HG02943 (cell line): ENCODE results near the gene CLSTN2.

ENCODE experiments used
- ATAC-seq: cut with Tn5 transposase; IDR thresholded peaks from one replicate; pipeline ENCODE4 v1.9.1; 2021; ENCODE audit warnings: mild to moderate bottlenecking, low read depth, moderate library complexity; ENCODE audit not compliant: unreplicated experiment

CLSTN2 gene

GRCh38 chr3:139994891-139995290 is 59.9 kb downstream of the CLSTN2 start:
- no peak for ATAC-seq

DNA sequence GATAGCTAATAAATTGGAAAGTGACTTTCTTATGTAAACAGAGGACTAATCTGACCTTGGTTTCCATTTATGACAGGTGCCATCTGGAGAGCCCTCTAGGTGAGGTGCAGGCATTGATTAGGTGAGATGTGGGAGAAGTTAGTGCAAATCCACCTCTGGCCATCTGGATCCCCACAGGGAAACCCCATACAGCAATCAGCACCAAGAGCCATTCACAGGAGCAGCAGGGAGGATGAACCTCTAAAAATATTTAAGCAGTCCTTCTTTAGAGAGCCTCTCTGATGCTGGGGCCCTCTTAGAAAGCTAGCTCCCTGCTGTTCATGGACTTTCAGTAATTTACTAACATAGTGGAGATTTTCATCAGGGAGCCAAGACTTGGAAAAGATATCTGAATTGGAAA is 69.3 kb downstream of the CLSTN2 start:
- no peak for ATAC-seq

DNA sequence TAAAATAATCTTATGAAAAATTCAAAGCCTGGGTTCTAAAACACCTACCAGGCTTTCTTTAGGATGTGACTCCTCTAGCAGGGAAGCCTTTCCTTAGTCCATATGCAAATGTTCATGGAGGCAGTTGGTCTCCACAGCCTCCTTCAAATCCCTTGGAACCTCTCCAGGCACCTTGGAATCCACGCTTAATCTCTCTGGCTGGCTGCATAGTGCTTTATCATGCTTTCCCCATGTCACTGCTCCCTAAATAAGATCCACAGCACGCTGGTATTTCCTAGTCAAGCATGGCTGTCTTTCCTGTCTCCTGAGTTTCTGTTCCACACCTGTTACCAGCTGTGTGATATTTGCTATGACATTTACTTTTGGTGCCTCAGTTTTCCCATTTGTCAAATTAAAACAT is 71.3 kb downstream of the CLSTN2 start:
- no peak for ATAC-seq

GRCh38 chr3:140007081-140007480 is 72.1 kb downstream of the CLSTN2 start:
- no peak for ATAC-seq

- no peak for ATAC-seq
Measured at GRCh38 chr3:140007911-140008869, 73.2 kb downstream of the CLSTN2 start.

DNA sequence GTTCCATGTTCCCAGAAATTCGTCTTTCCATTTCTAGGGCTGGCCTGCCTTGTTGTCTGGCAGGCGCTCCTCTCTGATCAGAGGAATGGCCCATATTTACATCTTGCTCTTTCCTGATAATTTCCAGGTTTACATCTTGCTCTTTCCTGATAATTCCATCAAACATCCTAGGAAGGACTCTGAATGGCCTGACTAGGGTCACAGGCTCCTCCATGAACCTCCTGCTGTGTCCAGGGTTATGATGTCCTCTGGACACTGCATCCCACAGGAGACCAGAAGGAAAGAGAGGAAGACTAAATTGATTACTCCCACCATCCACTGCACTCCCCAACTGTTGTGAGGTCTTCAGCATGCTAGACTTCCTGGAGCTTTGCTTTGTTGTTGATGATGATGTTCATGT is 75.4 kb downstream of the CLSTN2 start:
- ATAC-seq: no peak

DNA sequence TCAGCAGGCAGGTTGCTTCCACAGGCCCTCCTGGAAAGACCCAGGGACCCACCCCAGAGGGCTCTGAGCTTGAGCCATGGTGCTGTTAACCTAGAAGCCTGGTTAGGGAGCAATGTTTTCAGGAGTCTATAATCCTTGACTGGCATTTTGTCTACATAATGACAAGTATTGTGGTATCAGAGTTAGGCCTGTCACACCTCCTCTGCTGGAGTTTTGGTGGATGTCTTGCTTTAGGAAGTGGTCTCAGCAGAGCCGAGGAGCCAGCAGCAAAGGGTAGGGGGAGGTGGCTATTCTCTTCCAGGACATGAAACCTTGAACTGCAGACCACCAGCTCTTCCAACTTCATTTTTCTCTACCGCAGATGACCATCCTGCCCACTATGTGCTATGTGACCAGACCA is 76.1 kb downstream of the CLSTN2 start:
- no peak for ATAC-seq

GRCh38 chr3:140011611-140012277 is 76.8 kb downstream of the CLSTN2 start:
- no peak for ATAC-seq

- no peak for ATAC-seq
Measured at GRCh38 chr3:140013220-140013619, 78.2 kb downstream of the CLSTN2 start.

- no peak for ATAC-seq
Measured at GRCh38 chr3:140014831-140015495, 80.0 kb downstream of the CLSTN2 start.

GRCh38 chr3:140015741-140016140 is 80.8 kb downstream of the CLSTN2 start:
- ATAC-seq: no peak

DNA sequence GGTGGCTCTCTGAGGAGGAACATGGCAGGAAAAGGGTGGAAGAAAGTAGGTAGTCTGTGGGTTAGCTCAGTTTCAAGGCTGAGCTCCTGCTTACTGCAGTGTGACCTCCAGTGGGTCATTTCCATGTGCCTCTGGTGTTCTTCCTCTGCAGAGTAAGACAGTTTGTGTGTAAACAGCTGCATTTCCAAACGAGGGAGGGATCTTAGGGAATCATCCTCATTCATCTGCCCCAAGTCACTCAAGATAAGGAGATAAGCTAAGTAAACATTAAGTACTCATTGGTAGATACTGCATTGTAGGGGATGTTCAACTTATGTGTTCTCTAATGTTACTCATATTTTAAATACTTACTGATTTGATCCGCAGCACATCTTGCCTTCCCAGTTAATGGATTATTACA is 83.6 kb downstream of the CLSTN2 start:
- no peak for ATAC-seq

DNA sequence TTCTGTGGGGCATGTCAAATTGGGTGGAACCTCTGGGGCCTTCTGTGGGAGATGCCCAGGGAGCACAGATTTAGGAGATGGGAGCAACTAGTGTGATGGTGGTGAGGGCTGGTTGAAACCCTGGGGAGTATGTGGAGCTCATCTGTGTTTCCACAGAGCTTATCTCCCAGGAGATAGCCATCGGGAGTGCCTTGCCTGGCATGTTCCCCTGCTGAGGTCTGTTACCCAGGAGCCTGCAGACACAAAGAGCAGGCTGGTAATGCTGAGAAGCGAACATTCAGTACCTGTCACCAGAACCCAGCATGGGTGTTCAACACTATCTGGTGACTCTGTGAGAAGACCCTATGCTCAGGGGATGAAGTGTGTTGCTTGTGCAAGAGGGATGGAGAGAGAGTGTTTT is 85.0 kb downstream of the CLSTN2 start:
- ATAC-seq: no peak

DNA sequence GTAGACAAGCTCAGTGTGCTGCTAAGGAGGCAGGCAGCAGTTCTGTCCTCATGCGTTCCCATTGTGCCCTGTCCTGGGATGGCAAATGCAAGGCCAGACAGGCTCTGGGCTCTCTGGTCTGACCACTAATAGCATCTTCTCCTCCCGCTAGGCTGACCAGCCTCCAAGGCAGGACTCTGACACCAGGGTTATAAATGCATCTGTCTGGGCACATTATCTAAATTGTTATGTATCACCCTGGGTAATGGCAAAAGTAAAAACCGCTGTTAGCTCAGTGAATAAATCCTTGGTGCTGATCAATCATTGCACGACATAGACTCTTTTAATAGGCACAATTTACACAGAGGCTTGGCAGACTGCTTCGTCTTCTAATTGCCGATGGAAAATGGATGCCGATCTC is 85.6 kb downstream of the CLSTN2 start:
- no peak for ATAC-seq

DNA sequence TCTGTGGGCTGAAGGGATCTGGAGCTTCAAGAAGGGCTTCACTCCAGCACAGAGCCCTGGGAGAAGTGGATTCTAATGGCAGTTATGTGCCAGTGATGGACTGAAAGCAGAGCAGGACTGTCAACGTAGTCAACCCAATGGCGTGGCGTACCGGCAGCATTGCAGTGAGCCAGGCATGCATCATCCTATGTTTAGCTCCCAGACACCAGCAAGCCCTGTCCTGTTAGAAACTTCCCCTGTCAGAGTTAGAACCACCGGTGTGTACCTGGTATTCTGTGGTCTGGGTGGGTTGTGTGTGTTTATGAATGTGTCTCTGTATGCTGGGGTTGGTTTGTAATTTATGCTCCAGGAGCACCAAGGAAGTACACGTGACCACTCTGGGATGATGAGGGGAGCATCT is 86.3 kb downstream of the CLSTN2 start:
- ATAC-seq: no peak

- no peak for ATAC-seq
Measured at GRCh38 chr3:140022066-140022770, 87.2 kb downstream of the CLSTN2 start.

DNA sequence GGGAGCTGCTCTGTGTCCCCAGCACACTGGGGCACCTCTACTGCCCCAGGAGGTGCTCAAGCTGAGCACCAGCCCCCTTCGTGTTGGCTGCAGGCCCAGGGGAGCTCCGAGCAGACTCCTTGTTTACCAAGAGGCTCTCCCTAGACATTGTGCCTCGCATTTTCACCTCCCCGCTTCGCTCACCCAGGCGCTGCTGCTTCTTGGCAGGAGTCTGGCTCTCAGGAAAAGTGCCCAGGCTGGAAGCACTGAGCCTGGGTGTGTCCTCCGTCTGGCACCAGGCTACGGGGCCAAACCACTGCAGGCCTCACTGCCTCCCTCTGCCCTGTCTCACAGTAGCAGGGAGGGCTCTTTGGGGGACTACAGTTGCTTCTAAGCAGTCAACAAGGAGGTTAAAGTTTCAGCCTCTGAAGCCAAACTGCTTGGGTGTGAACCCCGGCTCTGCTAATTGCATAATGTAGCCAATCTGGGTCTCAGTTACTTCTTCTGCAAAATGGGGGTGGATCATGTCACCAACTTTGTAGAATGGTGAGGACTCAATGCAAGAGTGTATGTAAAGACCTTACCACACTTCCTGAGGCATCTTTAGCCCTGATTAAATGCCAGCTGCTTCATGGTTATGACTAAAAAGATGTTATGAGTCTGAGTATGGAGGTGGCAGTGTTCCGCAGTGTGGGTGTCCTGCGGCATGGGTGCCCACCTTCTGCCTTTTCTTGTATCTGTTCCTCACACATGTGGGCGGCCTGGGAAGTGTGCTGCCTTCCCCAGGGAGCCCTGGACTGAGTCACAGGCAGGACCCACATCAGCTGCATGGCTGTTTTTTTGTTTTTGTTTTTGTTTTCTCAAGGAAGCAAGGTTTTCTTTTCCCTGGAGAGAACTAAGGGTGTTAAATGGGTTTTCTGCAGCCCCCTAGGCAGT is 88.9 kb downstream of the CLSTN2 start:
- no peak for ATAC-seq

DNA sequence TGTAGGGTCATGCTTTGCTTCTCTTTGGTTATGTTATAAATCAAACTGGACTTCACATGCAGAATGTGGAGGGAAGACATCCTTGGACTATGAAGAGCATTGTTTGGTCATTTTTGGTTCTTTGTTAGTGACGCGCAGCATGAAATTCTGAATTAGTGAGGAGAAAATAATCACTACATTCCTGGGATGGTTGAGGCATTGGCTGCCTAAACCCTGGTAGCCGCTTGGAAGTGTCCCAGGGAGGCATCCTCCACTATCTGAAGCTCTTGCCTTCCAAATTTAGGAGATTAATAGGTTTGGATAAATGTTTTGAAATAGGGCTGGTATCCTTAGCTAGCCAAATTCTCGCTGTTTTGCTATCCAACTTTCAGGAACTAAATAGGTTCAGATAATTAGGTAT is 96.2 kb downstream of the CLSTN2 start:
- ATAC-seq: no peak

GRCh38 chr3:140034058-140034457 is 99.1 kb downstream of the CLSTN2 start:
- ATAC-seq: no peak

DNA sequence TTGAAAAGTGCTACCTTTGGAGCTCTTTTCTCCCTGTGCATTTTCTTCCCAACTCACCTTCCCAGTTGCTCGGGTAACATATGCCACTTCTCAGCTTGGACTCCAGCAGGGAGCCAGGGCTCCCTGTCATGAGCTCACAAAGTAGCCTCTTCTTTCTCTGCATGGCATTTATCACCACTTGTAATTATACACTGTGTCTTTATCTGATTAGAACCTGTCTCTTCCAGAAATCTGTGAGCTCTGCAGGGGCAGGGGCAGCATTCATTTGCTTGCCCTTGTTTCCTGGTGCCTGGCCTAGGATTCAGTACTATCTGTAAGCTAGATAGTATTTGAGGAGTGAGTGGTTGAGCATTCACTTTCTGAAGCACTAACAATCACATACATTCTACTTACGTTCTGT is 100.9 kb downstream of the CLSTN2 start:
- no peak for ATAC-seq
